Lower leg skin (tissue), 3 donors: Measurements from ENCODE around the gene RNASEH2B.

Experiments used
- CTCF ChIP-seq, 3 donors: fragments of 450-650 bp; IDR thresholded peaks; one replicate each; pipeline ENCODE4 v1.5.1; 2016; ENCODE audit warnings: antibody characterized with exemption in 3 of 3, mild to moderate bottlenecking in 3 of 3, moderate library complexity in 2 of 3
- POLR2A ChIP-seq, 2 donors: fragments of 450-650 bp; IDR thresholded peaks; one replicate each; pipeline ENCODE4 v1.6.1; 2016 to 2017; ENCODE audit warnings: antibody characterized with exemption in 2 of 2, mild to moderate bottlenecking in 1 of 2, moderate library complexity in 1 of 2

DNA sequence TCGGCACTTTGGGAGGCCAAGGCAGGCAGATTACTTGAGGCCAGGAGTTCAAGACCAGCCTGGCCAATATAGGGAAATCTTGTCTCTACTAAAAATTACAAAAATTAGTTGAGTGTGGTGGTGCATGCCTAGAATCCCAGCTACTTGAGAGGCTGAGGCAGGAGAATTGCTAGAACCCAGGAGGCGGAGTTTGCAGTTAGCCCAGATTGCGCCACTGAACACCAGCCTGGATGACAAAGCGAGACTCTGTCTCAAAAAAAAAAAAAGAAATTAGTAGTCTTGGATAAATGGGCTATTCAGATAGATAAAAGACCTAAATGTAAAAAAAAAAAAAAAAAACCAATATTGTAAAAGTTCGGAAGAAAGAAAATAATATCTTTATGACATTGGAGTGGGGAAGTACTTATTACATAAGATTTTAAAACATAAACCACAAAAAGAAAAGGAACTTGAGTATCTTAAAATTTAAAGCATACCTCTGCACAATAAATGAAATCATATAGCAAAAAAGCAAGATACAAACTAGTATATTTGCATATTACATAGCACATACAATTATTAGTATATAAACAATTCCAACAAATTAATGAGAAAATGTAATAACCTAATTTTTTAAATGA lies 26.7 kb upstream of the RNASEH2B start:
- TF ChIP-seq CTCF (IDR thresholded peaks at IDR 0.05) (no peak), POLR2A (IDR thresholded peaks at IDR 0.05) (no peak)
